ENCODE results near the gene FAM13A. TPM values are rescaled to one million over a fixed set of nuclear protein-coding genes. Genes with fewer than 3 reads are reported as not detected.
"Not testable (repeated sequence)": the region's sequence is repeated elsewhere in the genome, so short reads cannot be mapped to it uniquely, and the experiment has no call there.

The FAM13A gene
- polyA plus RNA-seq, 1 donor: 41.3 TPM

DNA sequence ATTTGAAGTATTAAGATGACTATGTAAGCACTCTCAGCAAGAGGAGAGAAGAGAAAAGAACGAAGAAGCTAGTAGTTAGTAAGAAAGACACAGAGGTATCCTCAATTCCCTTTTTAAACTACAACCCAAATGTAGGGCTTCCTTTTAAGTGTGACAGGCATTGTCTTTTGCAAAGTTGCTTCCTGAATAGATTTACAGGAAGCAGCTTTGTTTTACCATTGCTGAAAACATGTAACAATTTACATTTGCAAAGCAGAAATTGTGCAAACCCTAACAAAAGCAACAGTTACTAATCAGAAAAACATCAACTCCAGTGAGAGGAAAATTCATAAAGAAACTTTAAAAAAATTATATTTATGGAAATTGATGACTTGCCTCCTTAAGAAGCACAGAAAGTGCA, 96.4 kb downstream of the FAM13A start:
- DNase-seq: no peak

- no peak for DNase-seq
Measured at GRCh38 chr4:88958080-88958479, 98.9 kb downstream of the FAM13A start.

GRCh38 chr4:88957570-88957969, 99.4 kb downstream of the FAM13A start:
- DNase-seq: no peak

GRCh38 chr4:88955580-88956380, 101.2 kb downstream of the FAM13A start:
- no peak for DNase-seq

GRCh38 chr4:88953400-88953799, 103.6 kb downstream of the FAM13A start:
- no peak for DNase-seq

DNA sequence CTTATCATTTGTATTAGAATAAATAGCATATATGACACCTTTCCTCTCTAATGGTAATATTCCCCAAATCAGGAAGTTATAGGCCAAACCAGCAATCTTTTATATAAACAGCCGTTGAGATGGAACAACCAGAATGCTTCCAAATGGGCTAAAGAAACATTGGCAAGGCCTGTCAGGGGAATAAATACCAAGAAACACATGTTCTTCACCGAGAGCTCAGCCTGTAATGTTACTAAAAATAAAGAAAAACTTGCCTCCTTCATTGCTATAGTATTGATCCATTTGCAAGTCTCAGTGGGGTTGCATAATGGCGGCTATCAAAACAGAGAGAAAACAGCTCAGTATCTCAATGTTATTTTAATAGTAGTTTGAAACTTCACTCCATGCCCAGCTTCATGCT, 104.9 kb downstream of the FAM13A start:
- no peak for DNase-seq

GRCh38 chr4:88949605-88950004, 107.4 kb downstream of the FAM13A start:
- DNase-seq: no peak

- no peak for DNase-seq
Measured at GRCh38 chr4:88940506-88940905, 116.5 kb downstream of the FAM13A start.

GRCh38 chr4:88939697-88940096, 117.3 kb downstream of the FAM13A start:
- DNase-seq: no peak

- DNase-seq: no peak
Measured at GRCh38 chr4:88938138-88938537, 118.8 kb downstream of the FAM13A start.

DNA sequence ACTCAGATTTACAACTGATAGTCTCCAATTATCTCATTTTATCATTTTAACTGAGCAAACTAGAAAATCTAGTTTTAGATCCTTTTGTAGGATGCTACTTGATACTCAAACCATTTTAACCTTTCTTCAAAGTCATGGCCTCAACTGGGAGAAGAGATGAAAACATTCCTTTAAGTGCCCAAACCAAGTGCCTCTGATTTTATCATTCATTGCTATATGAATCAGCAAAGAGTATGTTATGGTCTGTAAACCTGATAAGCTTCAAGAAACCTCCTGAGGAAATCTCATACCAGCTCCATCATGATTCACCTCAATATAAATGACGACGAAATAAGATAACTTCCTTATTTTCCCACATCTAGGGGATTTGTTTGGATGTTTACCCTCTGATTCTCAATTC, 119.9 kb downstream of the FAM13A start:
- DNase-seq: no peak

- no peak for DNase-seq
Measured at GRCh38 chr4:88933414-88934160, 123.4 kb downstream of the FAM13A start.

DNA sequence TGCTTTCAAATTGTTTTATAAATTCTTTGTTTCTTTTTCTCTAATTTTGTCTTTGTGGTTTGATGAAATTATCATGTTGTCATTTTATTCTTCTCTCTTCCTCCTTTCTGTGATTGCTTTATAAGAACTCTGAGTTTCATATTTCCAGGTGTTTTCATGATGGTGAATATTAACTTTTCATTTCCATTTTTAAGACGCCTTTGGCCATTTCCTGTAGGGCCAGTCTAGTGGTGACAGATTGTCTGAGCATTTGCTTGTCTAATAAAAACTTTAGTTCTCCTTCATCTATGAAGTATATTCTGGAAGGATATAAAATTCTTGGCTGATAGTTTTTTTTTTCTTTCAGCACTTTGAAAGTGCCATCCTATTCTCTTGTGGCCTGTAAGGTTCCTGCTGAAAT, 128.1 kb downstream of the FAM13A start:
- no peak for DNase-seq

- DNase-seq: no peak
Measured at GRCh38 chr4:88927420-88927819, 129.6 kb downstream of the FAM13A start.

- DNase-seq: no peak
Measured at GRCh38 chr4:88919056-88919455, 137.9 kb downstream of the FAM13A start.

GRCh38 chr4:88913181-88913580, 143.8 kb downstream of the FAM13A start:
- not testable (repeated sequence) for DNase-seq

- no peak for DNase-seq
Measured at GRCh38 chr4:88911246-88912212, 145.5 kb downstream of the FAM13A start.

GRCh38 chr4:88910101-88910500, 146.9 kb downstream of the FAM13A start:
- no peak for DNase-seq

DNA sequence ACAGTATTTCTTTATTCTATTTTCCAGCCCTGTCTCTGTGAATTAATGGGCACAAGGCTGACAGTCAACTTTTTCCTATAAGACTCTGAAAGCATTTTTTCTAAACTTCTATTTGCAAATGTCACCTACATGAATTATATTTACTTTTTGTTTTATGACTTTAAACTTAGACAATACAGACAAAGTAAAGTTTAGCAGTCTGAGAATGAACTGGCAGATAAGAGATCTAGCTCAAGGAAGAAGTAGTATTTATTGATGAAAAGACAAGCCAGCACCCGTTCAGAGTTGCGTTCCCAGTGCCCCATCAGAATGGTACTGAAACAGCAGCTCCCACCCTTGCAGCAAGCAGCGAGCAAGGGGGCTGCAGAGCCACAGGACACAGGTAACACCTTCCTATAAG, 148.5 kb downstream of the FAM13A start:
- DNase-seq: no peak

- no peak for DNase-seq
Measured at GRCh38 chr4:88908003-88908402, 149.0 kb downstream of the FAM13A start.

DNA sequence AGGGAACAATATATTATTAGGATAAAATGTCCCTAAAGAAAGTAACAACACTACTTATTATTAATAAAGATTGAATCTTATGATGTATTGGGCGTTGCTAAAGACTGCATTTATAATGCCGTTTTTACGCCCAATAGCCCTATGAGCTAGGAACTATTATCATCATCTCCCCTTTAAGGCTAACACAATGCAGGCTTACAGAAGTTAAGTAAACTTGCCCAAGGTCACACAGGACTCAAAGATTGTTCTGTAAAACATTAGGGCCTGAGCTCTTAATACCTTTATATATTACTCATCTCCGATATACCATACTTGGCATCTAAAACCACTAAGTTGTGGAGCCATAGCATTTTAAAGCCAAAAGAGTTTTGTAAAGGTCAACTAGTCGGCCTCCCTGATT, 149.5 kb downstream of the FAM13A start:
- no peak for DNase-seq

DNA sequence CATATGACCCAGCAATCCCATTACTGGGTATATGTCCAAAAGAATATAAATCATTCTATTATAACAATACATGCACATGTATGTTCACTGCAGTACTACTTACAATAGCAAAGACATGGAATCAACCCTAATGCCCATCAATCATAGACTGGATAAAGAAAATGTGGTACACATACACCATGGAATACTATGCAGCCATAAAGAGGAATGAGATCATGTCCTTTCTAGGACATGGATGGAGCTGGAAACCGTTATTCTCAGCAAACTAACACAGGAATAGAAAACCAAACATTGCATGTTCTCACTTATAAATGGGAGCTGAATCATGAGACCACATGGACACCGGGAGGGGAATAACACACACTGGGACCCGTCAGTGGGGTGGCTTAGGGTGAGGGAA, 152.7 kb downstream of the FAM13A start:
- DNase-seq: not testable (repeated sequence)

Data from left kidney (tissue), 2 donors.